ENCODE data around the gene ADAR.

ADAR gene

GRCh38 chr1:154615411-154615810 lies 7.4 kb upstream of the ADAR start:
- no peak for DNase-seq (ENCODE audit: low read depth)

- no peak for DNase-seq (ENCODE audit: low read depth)
Observed at GRCh38 chr1:154614901-154615300, 6.9 kb upstream of the ADAR start.

- no peak for DNase-seq (ENCODE audit: low read depth)
Observed at GRCh38 chr1:154614247-154614646, 6.3 kb upstream of the ADAR start.

- DNase-seq (ENCODE audit: low read depth), result no peak
Observed at GRCh38 chr1:154611150-154611862, 3.3 kb upstream of the ADAR start.

GRCh38 chr1:154609398-154610380 lies 1.7 kb upstream of the ADAR start:
- peak; percentile 34 for DNase-seq (ENCODE audit: low read depth)

GRCh38 chr1:154608397-154609270 lies 648 bp upstream of the ADAR start:
- no peak for DNase-seq (ENCODE audit: low read depth)

GRCh38 chr1:154607106-154607608 lies 829 bp downstream of the ADAR start:
- no peak for DNase-seq (ENCODE audit: low read depth)

- no peak for DNase-seq (ENCODE audit: low read depth)
Observed at GRCh38 chr1:154605534-154605933, 2.5 kb downstream of the ADAR start.

GRCh38 chr1:154603317-154603716 lies 4.7 kb downstream of the ADAR start:
- no peak for DNase-seq (ENCODE audit: low read depth)

- no peak for DNase-seq (ENCODE audit: low read depth)
Observed at GRCh38 chr1:154599658-154600057, 8.3 kb downstream of the ADAR start.

- DNase-seq (ENCODE audit: low read depth), result no peak
Observed at GRCh38 chr1:154598871-154599635, 8.9 kb downstream of the ADAR start.

GRCh38 chr1:154595621-154596020 lies 12.4 kb downstream of the ADAR start:
- DNase-seq (ENCODE audit: low read depth), result no peak

GRCh38 chr1:154594811-154595210 lies 13.2 kb downstream of the ADAR start:
- DNase-seq (ENCODE audit: low read depth), result no peak

GRCh38 chr1:154593390-154593789 lies 14.6 kb downstream of the ADAR start:
- DNase-seq (ENCODE audit: low read depth), result no peak

- DNase-seq (ENCODE audit: low read depth), result no peak
Observed at GRCh38 chr1:154591206-154591605, 16.8 kb downstream of the ADAR start.

- no peak for DNase-seq (ENCODE audit: low read depth)
Observed at GRCh38 chr1:154590756-154591155, 17.2 kb downstream of the ADAR start.

- no peak for DNase-seq (ENCODE audit: low read depth)
Observed at GRCh38 chr1:154589780-154590179, 18.2 kb downstream of the ADAR start.

GRCh38 chr1:154586641-154587040 lies 21.3 kb downstream of the ADAR start:
- no peak for DNase-seq (ENCODE audit: low read depth)

- no peak for DNase-seq (ENCODE audit: low read depth)
Observed at GRCh38 chr1:154586231-154586630, 21.8 kb downstream of the ADAR start.

- DNase-seq (ENCODE audit: low read depth), result no peak
Observed at GRCh38 chr1:154584267-154584994, 23.6 kb downstream of the ADAR start.
